Liver (tissue), 3 donors: ENCODE data around the gene CYP3A5.

ENCODE experiments used
- ATF3 ChIP-seq: IDR thresholded peaks from 2 replicates; pipeline ENCODE4 v1.6.1; 2016; ENCODE audit warnings: antibody characterized with exemption
- CTCF ChIP-seq: fragments of 150-350 bp; IDR thresholded peaks from 2 replicates; pipeline ENCODE4 v1.5.1; 2017; ENCODE audit warnings: improper control_type of control experiment, low read depth, low read length; ENCODE audit not compliant: missing input control
- EGR1 ChIP-seq, 2 donors: IDR thresholded peaks; 2 replicates each; pipeline ENCODE4 v1.6.1; 2016 to 2018; ENCODE audit warnings: antibody characterized with exemption in 2 of 2, low read depth in 2 of 2
- GABPA ChIP-seq, 2 donors: IDR thresholded peaks in 1 of 2; conservative IDR thresholded peaks in 1 of 2; 2 replicates each; pipeline ENCODE4 v1.6.1; 2016; ENCODE audit warnings: antibody characterized with exemption in 2 of 2, mild to moderate bottlenecking in 1 of 2, moderate library complexity in 1 of 2
- HNF4G ChIP-seq: IDR thresholded peaks from 2 replicates; pipeline ENCODE4 v1.6.1; 2016; ENCODE audit warnings: antibody characterized with exemption
- JUND ChIP-seq, 2 donors: IDR thresholded peaks; 2 replicates each; pipeline ENCODE4 v1.6.1; 2016; ENCODE audit warnings: antibody characterized with exemption in 2 of 2
- MAX ChIP-seq: IDR thresholded peaks from 2 replicates; pipeline ENCODE4 v1.6.1; 2016; ENCODE audit warnings: antibody characterized with exemption
- RAD21 ChIP-seq, 2 donors: IDR thresholded peaks; 2 replicates each; pipeline ENCODE4 v1.6.1; 2016; ENCODE audit warnings: antibody characterized with exemption in 2 of 2, mild to moderate bottlenecking in 2 of 2
- REST ChIP-seq: IDR thresholded peaks from 2 replicates; pipeline ENCODE4 v1.6.1; 2016; ENCODE audit warnings: antibody characterized with exemption, mild to moderate bottlenecking
- SP1 ChIP-seq: IDR thresholded peaks from 2 replicates; pipeline ENCODE4 v1.6.1; 2018; ENCODE audit warnings: antibody characterized with exemption, mild to moderate bottlenecking
- TAF1 ChIP-seq: conservative IDR thresholded peaks from 2 replicates; pipeline ENCODE4 v1.6.1; 2016; ENCODE audit warnings: antibody characterized with exemption, mild to moderate bottlenecking
- YY1 ChIP-seq: IDR thresholded peaks from 2 replicates; pipeline ENCODE4 v1.6.1; 2016; ENCODE audit warnings: antibody characterized with exemption, mild to moderate bottlenecking
- ZBTB33 ChIP-seq: IDR thresholded peaks from 2 replicates; pipeline ENCODE4 v1.6.1; 2016; ENCODE audit warnings: antibody characterized with exemption
- donor health status: healthy.
- donor health status: healthy.

GRCh38 chr7:99699946-99700345 is 20.1 kb upstream of the CYP3A5 start:
- TF ChIP-seq CTCF (no peak), JUND (IDR thresholded peaks at IDR 0.05) (no peak), EGR1 (IDR thresholded peaks at IDR 0.05; ENCODE audit: low read depth in 2 of 2) (no peak), MAX (no peak), YY1 (no peak), TAF1 (no peak), RAD21 (IDR thresholded peaks at IDR 0.05) (no peak), REST (no peak), GABPA (IDR thresholded peaks at IDR 0.05 in 1 of 2, conservative IDR thresholded peaks at IDR 0.05 in 1 of 2) (no peak), SP1 (no peak), ZBTB33 (no peak), HNF4G (no peak), ATF3 (no peak)
